ENCODE measurements around the gene PRKCA.

- TF ChIP-seq GATA3 (IDR thresholded peaks at IDR 0.05; ENCODE audit: low read depth, low read length) (no peak), GATA2 (IDR thresholded peaks at IDR 0.05; ENCODE audit: low read depth, low read length) (no peak)
Observed at GRCh38 chr17:66348584-66349165, 46.3 kb downstream of the PRKCA start.

All from SH-SY5Y (cell line).